GM19238 (cell line): ENCODE data around the gene MRI1.

Source experiments
- DNase-seq: peaks from one replicate; pipeline ENCODE4 v3.0.0; 2011; ENCODE audit warnings: low spot score; ENCODE audit not compliant: insufficient read length

The MRI1 gene

GRCh38 chr19:13794398-13794756 lies 30.1 kb downstream of the MRI1 start:
- no peak for DNase-seq

GRCh38 chr19:13794757-13795589 lies 30.7 kb downstream of the MRI1 start, which contains the start of gene ZSWIM4:
ZSWIM4 (plus strand) TSS chr19:13795443; CDS start chr19:13795649, 206 bp downstream.
- DNase-seq = peak; percentile 99

- DNase-seq = peak; percentile 54
Measured at GRCh38 chr19:13795595-13796300, 31.4 kb downstream of the MRI1 start.

GRCh38 chr19:13796301-13797057 lies 32.2 kb downstream of the MRI1 start:
- DNase-seq = no peak

- DNase-seq = no peak
Measured at GRCh38 chr19:13797058-13797440, 32.7 kb downstream of the MRI1 start.

- DNase-seq = no peak
Measured at GRCh38 chr19:13797870-13798269, 33.5 kb downstream of the MRI1 start.

GRCh38 chr19:13799669-13800068 lies 35.3 kb downstream of the MRI1 start:
- no peak for DNase-seq

GRCh38 chr19:13803038-13803437 lies 38.7 kb downstream of the MRI1 start:
- no peak for DNase-seq

- DNase-seq = no peak
Measured at GRCh38 chr19:13804830-13805683, 40.7 kb downstream of the MRI1 start.

- DNase-seq = no peak
Measured at GRCh38 chr19:13806728-13807127, 42.4 kb downstream of the MRI1 start.

- DNase-seq = no peak
Measured at GRCh38 chr19:13807421-13808021, 43.2 kb downstream of the MRI1 start.

GRCh38 chr19:13808856-13809255 lies 44.5 kb downstream of the MRI1 start:
- DNase-seq = no peak

- no peak for DNase-seq
Measured at GRCh38 chr19:13812544-13812943, 48.2 kb downstream of the MRI1 start.

- DNase-seq = no peak
Measured at GRCh38 chr19:13813147-13813546, 48.8 kb downstream of the MRI1 start.

- no peak for DNase-seq
Measured at GRCh38 chr19:13814550-13814949, 50.2 kb downstream of the MRI1 start.

GRCh38 chr19:13817018-13817614 lies 52.8 kb downstream of the MRI1 start:
- no peak for DNase-seq

- DNase-seq = no peak
Measured at GRCh38 chr19:13817615-13818371, 53.5 kb downstream of the MRI1 start.

GRCh38 chr19:13819238-13819637 lies 54.9 kb downstream of the MRI1 start:
- no peak for DNase-seq

- no peak for DNase-seq
Measured at GRCh38 chr19:13821292-13821691, 57.0 kb downstream of the MRI1 start.

GRCh38 chr19:13823256-13823655 lies 58.9 kb downstream of the MRI1 start:
- DNase-seq = no peak
